HFF-Myc (cell line): ENCODE results near the gene WDR91.

Experiments used
- DNase-seq: peaks from one replicate; pipeline ENCODE4 v3.0.0-alpha.2; 2011; ENCODE audit warnings: low read depth; ENCODE audit errors: extremely low read depth
- H3K4me3 ChIP-seq: replicated peaks from 2 replicates; pipeline ENCODE4 v1.5.1; 2011; ENCODE audit warnings: low read depth, mild to moderate bottlenecking, control low read depth, low read length
- TF ChIP-seq, protein P1 (sequence below): IDR thresholded peaks from 2 replicates; pipeline ENCODE4 v1.5.1; 2012; ENCODE audit warnings: mild to moderate bottlenecking, low read depth, low read length, control low read depth; ENCODE audit errors: missing control alignments

The WDR91 gene

DNA sequence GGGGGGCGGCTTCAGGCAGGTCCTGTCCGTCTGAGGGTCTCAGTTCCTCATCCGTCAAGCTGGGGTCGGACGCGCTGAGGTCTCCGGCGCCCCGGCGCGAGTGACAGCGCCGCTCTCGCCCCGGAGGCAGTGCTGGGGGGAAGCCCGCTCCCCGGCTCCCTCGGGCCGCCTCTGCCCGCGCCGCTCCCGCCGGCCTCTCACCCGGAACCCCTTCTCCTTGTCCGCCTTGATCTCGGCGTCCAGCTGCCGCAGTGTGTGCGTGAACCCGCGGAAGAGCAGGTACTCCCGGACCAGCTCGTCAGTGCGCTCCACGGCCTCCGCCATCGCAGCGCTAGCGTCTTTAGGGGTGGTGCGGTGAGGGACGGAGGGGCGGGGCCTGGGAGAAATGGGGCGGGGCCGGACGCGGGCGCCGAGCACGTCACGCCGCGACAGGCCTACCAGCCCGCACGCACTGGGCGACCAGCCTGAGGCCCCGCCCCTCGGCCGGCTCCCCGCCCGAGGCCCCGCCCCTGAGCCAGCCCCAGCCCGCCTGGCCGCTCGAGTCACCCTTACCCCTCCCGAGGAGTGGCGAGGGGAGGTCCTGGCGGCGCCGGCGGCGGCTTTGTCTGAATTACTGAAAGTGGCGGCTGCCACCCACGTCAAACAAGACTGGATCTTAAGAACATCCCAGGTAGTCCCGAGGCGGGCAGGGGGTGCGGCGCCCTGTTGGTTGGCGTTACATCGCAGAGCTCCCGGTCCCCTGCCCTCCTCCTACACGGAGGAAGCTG, at the start of gene WDR91:
TSS of gene WDR91 (minus strand) at position 348 of the 767 bp plus-strand sequence. CDS start at position 324, 24 bp downstream.
- TF ChIP-seq, protein P1, sequence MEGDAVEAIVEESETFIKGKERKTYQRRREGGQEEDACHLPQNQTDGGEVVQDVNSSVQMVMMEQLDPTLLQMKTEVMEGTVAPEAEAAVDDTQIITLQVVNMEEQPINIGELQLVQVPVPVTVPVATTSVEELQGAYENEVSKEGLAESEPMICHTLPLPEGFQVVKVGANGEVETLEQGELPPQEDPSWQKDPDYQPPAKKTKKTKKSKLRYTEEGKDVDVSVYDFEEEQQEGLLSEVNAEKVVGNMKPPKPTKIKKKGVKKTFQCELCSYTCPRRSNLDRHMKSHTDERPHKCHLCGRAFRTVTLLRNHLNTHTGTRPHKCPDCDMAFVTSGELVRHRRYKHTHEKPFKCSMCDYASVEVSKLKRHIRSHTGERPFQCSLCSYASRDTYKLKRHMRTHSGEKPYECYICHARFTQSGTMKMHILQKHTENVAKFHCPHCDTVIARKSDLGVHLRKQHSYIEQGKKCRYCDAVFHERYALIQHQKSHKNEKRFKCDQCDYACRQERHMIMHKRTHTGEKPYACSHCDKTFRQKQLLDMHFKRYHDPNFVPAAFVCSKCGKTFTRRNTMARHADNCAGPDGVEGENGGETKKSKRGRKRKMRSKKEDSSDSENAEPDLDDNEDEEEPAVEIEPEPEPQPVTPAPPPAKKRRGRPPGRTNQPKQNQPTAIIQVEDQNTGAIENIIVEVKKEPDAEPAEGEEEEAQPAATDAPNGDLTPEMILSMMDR = no peak
- peak within 1 kb of the TSS; percentile 75 for H3K4me3 ChIP-seq
- DNase-seq = peak; percentile 35

DNA sequence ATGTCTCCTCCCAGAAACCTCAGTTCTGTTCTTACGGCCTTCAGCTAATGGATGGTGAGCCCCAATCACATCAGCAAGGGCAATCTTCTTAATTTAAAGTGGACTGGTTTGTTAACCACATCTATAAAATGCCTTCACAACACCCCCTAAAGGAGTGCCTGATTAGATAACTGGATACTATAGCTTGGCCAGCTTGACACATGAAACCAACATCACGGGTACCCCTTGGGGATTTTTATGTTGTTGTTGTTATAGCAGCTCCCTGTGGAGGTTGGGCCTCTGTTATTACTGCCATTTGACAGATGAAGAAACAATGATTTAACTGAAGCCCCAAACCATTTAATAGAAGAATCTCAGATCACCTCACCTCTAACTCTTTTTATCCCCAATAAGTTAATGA, 49.1 kb upstream of the WDR91 start:
- TF ChIP-seq, protein P1 = no peak

DNA sequence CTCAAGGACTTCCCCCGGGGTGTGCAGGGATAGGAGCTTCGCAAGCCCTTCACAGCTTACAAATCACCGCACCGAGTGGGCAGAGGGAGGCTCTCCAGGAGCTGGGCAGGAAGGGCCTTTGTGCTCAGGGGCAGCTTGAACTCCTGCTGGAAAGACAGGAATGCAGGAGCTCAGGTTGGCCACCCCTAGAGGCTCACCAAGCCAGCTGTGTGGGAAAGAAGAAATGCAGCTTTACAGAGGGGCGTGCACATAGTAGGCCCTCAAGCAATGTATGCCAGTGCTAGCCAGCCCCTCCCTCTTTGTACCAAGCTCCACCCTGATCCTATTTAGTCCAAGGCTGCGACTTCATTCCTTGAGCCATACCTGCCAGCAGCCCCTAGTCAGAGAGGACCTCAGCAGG, 48.4 kb upstream of the WDR91 start:
- TF ChIP-seq, protein P1 = no peak
- H3K4me3 ChIP-seq = no peak overlapping the region
- no peak for DNase-seq

More for the DNA sequence above, 49.1 kb upstream of the WDR91 start:
- no peak for DNase-seq
- no peak overlapping the region for H3K4me3 ChIP-seq

DNA sequence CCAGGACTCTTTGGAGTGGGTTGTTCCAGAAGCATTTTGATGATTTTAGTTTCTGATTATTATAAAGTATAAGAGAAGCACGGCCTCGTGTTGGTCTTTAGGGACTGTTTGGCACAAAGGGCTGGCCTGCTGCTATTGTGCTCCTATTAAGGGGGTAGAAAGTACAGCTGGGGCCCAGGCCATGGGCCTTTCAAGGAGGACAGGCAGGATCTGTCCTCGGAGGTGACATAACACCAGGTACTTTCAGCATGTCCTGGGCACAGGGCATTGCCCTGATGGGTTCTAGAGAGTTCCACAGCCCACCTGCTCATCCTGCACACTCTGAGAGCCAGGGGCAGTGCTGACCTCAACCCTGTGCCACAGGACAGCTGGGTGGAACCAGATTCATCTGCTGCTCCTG, 47.3 kb upstream of the WDR91 start:
- TF ChIP-seq, protein P1 = no peak
- DNase-seq = no peak
- H3K4me3 ChIP-seq = no peak overlapping the region

DNA sequence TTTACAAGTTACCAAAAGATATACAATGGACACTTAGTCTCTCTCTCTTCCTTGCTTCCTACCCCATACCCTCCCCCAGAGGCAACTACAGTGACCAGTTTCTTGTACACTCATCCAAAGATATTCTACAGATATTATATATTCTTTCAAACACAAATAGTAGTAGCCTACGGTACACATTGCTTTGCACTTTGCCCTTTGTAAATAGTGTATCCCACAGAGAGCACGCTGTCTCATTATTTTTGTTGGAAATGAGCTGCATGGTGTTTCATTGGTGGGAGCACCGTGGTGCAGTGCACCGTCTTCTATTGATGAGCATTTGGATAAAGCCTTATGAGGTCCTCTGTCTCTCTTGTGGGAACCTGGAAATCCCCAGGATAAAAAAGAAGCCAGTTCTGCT, 46.5 kb upstream of the WDR91 start:
- no peak overlapping the region for H3K4me3 ChIP-seq
- no peak for DNase-seq
- TF ChIP-seq, protein P1 = no peak

DNA sequence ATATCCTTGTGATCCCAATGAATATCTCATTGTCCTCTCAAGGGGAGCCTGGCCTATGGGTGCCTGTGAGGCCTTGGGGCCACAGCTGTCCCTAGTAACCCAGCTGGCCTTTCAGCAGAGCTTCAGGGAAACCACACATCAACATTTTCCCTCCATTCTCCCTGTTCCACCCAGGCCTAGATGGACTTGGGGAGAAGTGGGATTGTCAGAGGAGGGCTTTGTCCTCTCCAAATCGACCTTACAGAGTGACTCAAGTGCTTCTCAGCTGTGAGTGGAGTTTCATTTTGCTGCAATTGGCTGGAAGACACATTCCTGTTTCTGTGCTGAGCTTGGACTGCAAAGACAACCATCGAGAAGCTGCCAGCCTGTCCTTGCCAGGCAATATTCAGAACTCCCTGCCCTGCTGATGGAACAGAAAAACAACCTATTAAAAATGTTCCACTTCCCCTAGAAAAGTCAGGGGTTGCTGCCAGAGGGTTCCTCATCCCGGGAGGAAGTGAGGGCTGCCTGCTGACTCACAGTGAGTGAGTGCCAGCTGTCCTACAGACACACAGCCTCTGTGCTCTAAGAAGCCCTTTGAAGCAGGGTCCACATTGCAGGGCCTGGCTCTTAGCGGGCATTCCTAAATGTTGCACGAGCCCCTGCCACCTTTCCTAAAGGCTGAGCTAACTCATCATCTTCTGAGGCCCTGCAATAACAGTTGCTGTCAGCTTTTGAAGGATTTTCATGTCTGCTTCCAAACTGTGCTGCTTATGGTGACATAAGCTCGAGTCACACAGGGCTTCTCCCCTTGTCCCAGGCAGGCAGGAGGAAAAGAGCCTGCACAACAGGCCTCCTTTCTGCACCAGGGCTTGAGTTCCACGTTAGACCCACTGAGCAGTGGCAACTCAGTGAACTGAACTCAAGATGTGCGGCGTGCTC, 42.8 kb upstream of the WDR91 start:
- H3K4me3 ChIP-seq = no peak overlapping the region
- TF ChIP-seq, protein P1 = no peak
- peak; percentile 31 for DNase-seq
